NCI-H524 treated with DMSO at 0.1 percent for 48 hours (cell line): ENCODE data around the gene HOXD8.
A peak's percentile ranks its signal among the peaks of the same experiment; 100 is the strongest.

ENCODE experiments used
- DNase-seq: peaks from one replicate; lab custom pipeline; 2025; lab: John Stamatoyannopoulos, UW

The HOXD8 gene

GRCh38 chr2:176174824-176175708 lies 45.6 kb downstream of the HOXD8 start:
- DNase-seq = no peak

- DNase-seq = peak; percentile 61
Observed at GRCh38 chr2:176175709-176176607, 46.5 kb downstream of the HOXD8 start.

DNA sequence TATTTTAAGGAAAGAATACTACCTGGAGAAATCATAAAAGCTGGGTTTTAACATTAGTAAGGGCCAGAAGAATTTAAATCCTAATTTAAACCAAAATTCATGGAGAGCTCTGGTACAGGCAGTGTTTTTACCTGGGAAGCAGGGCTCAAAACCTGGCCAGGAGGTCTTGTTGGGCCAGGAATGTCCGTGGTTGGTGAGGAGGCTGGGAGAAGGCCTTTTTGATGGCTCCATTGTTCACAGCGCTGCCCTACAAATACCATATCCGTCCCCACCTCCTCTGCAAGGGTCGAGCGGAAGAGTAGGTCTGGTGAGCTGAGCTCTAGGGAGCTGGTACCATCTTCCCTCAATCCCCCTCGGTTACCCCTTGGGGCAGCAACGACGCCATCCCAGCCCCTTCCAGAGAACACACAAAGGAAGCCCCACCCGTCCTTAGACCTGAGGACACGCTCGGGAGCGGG lies 48.1 kb downstream of the HOXD8 start:
- DNase-seq = no peak

DNA sequence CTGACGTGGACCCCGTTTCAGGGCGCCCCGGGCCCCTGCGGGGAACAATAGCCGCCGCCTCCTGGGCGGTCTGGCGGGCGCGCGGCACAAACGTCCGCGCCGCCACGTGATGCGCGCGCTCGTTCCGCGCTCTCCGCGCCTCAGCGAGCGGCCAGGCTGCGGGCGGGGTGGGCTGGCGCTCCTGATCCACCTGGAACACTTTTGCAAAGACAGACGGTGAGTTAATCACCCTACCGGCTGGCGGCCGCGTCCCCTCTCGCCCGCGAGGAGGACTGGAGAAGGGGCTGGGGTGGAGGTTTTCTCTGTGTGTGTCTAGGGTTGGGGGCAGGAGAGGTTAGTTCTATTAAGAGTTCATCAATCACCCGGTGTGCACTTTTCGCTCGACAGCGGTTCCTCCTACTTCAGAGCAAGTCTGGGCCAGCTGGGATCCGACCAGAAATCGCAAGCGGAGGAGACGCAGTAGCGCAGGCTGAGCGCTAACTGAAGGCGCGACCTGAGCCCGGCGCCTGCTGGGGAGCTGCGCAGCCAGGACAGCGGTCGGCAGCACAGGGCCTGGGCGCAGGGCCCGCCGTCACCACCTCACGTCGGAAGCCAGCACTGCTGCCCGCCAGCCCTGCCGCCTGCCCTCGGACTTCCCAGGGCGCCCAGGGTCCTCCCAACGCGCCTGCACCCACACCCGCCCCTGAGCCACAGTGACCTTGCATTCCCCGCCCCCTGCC lies 48.7 kb downstream of the HOXD8 start:
- DNase-seq = peak; percentile 62

GRCh38 chr2:176178757-176179295 lies 49.3 kb downstream of the HOXD8 start:
- DNase-seq = no peak

DNA sequence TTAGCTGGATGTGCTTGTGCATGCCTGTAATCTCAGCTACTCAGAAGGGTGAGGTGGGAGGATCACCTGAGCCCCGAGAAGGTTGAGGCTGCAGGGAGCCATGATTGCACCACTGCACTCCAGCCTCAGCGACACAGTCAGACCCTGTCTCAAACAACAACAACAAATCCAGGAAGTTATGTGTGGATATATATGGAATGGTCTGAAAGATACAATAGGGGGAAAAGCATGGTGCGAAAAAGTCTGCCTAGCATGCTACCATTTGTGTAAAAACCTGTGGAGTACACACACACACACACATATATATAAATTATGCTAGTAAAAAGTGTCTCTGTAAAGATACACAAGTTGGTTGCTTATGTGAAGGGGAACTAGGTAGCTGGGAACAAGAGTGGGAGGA lies 52.0 kb downstream of the HOXD8 start:
- DNase-seq = no peak
